ENCODE measurements around the gene GCNT1.
"Not testable (repeated sequence)": the region's sequence is repeated elsewhere in the genome, so short reads cannot be mapped to it uniquely, and the experiment has no call there.

The GCNT1 gene
- total RNA-seq: 4.1 to 13.0 reads per million in 2 donors

GRCh38 chr9:76458903-76459693 is at the start of gene GCNT1:
TSS of gene GCNT1 (plus strand) at chr9:76459182. CDS start at chr9:76502382, 43,200 bp downstream.
- peak; percentile 87 for DNase-seq

GRCh38 chr9:76412638-76413037 is 46.3 kb upstream of the GCNT1 start:
- no peak for DNase-seq

- DNase-seq: no peak
These were observed 45.3 kb upstream of the GCNT1 start for GRCh38 chr9:76413658-76414057.

- DNase-seq: no peak
These were observed 44.3 kb upstream of the GCNT1 start for GRCh38 chr9:76414661-76415060.

GRCh38 chr9:76415154-76415553 is 43.8 kb upstream of the GCNT1 start:
- no peak for DNase-seq

GRCh38 chr9:76415731-76416130 is 43.3 kb upstream of the GCNT1 start:
- DNase-seq: no peak

GRCh38 chr9:76417394-76417793 is 41.6 kb upstream of the GCNT1 start:
- no peak for DNase-seq

- no peak for DNase-seq
These were observed 39.1 kb upstream of the GCNT1 start for GRCh38 chr9:76419782-76420380.

- DNase-seq: no peak
These were observed 35.5 kb upstream of the GCNT1 start for GRCh38 chr9:76423216-76424177.

- no peak for DNase-seq
These were observed 34.5 kb upstream of the GCNT1 start for GRCh38 chr9:76424491-76424890.

GRCh38 chr9:76425677-76426453 is 33.1 kb upstream of the GCNT1 start:
- DNase-seq: no peak

- no peak for DNase-seq
These were observed 32.1 kb upstream of the GCNT1 start for GRCh38 chr9:76426807-76427419.

- DNase-seq: no peak
These were observed 27.4 kb upstream of the GCNT1 start for GRCh38 chr9:76431601-76432000.

GRCh38 chr9:76433406-76433805 is 25.6 kb upstream of the GCNT1 start:
- no peak for DNase-seq

- no peak for DNase-seq
These were observed 25.1 kb upstream of the GCNT1 start for GRCh38 chr9:76433836-76434235.

GRCh38 chr9:76434897-76435296 is 24.1 kb upstream of the GCNT1 start:
- not testable (repeated sequence) for DNase-seq

- DNase-seq: not testable (repeated sequence)
These were observed 21.8 kb upstream of the GCNT1 start for GRCh38 chr9:76437017-76437699.

- DNase-seq: no peak
These were observed 20.0 kb upstream of the GCNT1 start for GRCh38 chr9:76438841-76439588.

GRCh38 chr9:76441551-76442322 is 17.2 kb upstream of the GCNT1 start:
- DNase-seq: no peak

GRCh38 chr9:76443887-76444286 is 15.1 kb upstream of the GCNT1 start:
- no peak for DNase-seq
